OCI-LY3 (cell line): ENCODE results near the gene NAA40.

Source experiments
- CTCF ChIP-seq: fragments of 200-600, 300-600 bp; sonication (generic); IDR thresholded peaks from 2 replicates; pipeline ENCODE4 v1.5.1; 2014; ENCODE audit warnings: antibody characterized with exemption, low read length, low read depth
- EZH2phosphoT487 ChIP-seq: fragments of 200-600 bp; shearing (Covaris generic); IDR thresholded peaks from 2 replicates; pipeline ENCODE4 v1.6.1; 2018; ENCODE audit warnings: antibody characterized with exemption, mixed run types, low read depth

GRCh38 chr11:63918507-63919191, 20.2 kb upstream of the NAA40 start:
- TF ChIP-seq CTCF (no peak), EZH2phosphoT487 (no peak)
